HG03095 (cell line): ENCODE results near the gene LZIC.
A peak's percentile ranks its signal among the peaks of the same experiment; 100 is the strongest.

Source experiments
- ATAC-seq: cut with Tn5 transposase; IDR thresholded peaks from one replicate; pipeline ENCODE4 v1.9.1; 2021; ENCODE audit warnings: moderate library complexity; ENCODE audit not compliant: unreplicated experiment

The LZIC gene

GRCh38 chr1:9910423-9911178, 32.6 kb downstream of the LZIC start:
- peak; percentile 89 for ATAC-seq

DNA sequence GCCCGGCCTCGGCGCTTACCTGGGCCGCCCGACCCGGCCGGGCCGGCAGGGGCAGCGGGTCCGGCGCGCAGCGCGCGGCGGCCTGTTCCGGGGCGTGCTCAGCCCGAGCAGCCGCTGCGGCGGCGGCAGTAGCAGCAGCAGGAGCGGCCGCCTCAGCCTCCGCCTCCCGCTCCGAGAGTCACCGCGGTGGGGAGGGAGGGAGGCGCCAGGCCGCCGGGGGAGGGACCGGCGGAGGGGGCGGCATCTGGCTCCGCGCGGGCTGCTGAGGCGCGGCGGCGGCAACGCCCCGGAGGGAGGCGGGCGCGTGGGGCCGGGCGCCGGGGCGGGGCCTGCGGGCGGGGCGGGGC, 33.1 kb downstream of the LZIC start, which contains the start of gene CTNNBIP1:
Gene CTNNBIP1 (minus strand): TSS at position 194 of the 347 bp plus-strand sequence. CDS start 38,205 bp downstream, outside the sequence.
- peak; percentile 72 for ATAC-seq

DNA sequence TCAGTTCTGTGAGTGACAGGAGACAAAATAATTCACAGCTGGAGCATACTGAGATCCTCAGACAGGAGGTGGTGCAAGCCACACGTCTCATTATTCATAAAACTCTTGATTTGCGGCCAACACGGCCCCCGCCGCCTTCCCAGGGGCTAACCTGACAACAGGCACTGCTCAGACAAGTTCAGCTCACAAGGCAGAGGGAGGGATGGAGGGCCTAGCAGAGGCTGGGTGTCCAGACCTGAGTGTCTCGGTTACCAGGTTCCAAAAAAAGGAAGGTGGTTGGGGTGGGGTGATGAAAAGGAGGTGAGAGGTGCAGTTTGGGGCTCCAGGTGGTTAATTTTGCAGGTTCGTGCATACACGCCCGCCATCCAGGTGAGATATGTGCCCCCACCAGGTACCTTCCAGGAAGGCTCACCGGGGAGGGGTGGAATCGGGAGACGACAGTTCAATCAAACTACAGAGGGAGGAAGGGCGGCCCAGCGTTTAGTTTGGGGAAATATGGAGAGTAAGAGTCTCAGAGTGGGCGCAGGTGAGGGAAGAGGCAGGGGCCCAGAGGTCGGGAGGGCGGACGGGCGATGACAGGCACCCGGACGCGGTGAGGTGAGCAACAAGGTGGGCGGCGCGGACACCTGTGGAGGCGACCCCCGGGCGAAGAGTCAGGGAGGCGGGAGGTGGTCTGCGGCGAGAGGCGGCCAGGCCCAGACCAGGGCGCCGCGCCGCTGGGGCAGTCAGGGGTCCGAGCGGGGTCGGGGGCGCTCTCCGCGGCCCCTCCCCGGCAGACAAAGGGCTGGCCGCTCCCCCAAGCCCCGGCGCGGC, 33.8 kb downstream of the LZIC start:
- no peak for ATAC-seq

GRCh38 chr1:9908871-9909233, 34.3 kb downstream of the LZIC start:
- ATAC-seq: no peak

DNA sequence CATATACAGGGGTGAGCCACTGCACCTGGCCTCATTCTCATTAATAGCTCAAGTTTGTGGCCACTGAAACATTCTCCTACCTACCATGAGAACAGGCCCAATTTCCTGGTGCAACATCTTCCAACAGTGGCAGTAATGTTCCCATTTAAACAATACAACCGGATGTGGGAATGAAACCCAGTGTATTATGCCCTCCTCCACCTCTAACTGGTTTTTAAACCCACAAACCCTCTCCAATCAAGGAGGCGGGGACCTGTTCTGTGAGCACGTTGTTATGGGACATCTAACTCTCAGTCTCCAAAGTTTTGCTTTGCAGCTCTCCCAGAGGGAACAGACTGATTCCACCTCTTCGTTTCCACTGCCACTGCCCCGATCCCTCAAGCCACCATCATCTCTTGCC, 35.8 kb downstream of the LZIC start:
- ATAC-seq: no peak

- no peak for ATAC-seq
Measured at GRCh38 chr1:9906466-9906865, 36.7 kb downstream of the LZIC start.

- ATAC-seq: no peak
Measured at GRCh38 chr1:9905010-9905409, 38.2 kb downstream of the LZIC start.

DNA sequence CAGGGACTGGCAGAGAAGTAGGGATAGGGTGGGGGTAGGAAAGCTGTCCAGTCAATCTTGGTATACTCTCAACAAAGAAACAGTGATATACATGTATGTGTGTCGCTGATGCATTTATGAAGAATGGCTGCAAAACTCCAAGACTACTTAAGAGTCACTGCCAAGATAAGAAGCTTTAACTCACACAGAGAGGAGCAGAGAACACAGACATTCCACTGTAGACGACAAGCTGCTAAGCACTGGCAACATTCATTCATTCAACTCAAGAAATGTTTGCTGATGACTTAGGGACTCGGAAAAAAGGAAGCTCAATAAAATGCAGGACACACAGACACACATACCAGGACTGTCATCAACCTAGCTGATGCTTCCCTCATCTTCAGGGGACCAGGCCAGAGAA, 38.6 kb downstream of the LZIC start:
- ATAC-seq: no peak

DNA sequence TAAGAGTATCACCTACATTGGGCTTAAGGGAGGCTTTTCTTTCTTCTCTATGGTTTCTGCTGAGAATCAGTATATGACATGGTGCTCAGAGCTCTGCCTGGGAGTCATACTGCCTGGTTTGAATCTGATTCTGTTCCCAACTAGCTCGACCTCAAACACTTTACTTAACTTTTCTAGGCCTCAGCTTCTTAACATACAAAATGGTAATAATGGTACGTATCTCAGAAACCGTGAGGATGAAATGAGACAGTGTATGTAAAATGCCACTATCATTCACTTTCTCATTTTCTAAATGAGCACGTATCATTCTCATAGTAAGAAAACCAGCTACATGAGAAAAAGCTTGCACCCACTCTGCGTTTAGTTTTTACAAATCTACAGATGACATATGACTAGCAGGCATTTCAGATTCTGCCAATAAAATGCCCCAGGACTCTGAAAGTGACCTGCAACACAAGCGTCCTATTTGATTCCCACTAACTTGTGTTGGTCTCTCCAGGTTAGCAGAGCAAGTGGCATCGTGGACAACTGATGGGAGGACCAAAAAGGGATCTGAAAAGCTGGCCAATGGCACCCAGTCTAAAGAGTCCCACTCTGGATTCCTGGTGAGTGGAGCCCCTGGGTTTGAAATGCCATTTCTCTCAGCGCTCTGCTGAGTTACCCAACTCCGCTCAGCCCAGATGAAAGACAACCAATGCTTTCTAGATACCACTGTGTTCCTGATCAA, 39.2 kb downstream of the LZIC start:
- ATAC-seq: no peak

- no peak for ATAC-seq
Measured at GRCh38 chr1:9902060-9902452, 41.1 kb downstream of the LZIC start.

- no peak for ATAC-seq
Measured at GRCh38 chr1:9901148-9902059, 41.8 kb downstream of the LZIC start.

DNA sequence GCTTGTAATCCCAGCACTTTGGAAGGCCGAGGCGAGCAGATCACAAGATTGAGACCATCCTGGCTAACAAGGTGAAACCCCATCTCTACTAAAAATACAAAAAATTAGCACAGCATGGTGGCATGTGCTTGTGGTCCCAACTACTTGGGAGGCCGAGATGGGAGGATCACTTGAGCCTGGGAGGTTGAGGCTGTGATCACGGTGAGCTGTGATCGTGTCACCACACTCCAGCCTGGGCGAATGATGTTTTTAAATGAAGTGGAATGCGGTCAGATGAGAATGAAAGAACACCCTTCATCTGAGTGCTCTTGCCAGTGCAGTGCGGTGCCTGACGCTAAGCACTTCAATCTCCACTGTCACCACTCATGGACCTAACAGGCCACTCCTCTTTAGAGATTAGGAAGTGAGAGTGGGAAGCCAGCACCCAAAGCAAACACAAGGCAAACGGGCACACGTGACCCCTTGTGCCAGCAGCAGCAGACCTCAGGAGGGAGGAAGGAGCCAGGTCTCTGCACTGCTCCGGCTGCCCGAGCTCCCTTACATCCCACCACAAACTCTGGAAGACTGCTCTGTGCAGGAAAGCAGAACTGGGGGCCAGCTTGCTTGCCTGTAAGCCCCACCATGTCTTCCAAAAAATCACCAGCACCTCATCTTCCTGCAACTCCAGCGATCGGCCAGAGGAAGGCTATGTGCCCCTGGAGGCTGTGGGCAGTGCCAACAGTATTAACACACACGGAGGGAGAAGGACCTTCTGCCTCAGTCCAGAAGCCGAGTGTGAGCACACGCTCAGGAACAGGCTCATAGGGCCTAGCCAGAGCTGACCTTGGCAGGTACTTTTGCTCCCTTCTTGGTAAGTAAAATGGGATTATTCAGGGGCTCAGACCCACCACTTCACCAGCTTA, 42.8 kb downstream of the LZIC start:
- ATAC-seq: no peak

- ATAC-seq: no peak
Measured at GRCh38 chr1:9894115-9894514, 49.1 kb downstream of the LZIC start.

- no peak for ATAC-seq
Measured at GRCh38 chr1:9892563-9893528, 50.3 kb downstream of the LZIC start.

GRCh38 chr1:9891207-9891606, 52.0 kb downstream of the LZIC start:
- no peak for ATAC-seq

- no peak for ATAC-seq
Measured at GRCh38 chr1:9890224-9890731, 52.9 kb downstream of the LZIC start.

- no peak for ATAC-seq
Measured at GRCh38 chr1:9889411-9889810, 53.8 kb downstream of the LZIC start.

DNA sequence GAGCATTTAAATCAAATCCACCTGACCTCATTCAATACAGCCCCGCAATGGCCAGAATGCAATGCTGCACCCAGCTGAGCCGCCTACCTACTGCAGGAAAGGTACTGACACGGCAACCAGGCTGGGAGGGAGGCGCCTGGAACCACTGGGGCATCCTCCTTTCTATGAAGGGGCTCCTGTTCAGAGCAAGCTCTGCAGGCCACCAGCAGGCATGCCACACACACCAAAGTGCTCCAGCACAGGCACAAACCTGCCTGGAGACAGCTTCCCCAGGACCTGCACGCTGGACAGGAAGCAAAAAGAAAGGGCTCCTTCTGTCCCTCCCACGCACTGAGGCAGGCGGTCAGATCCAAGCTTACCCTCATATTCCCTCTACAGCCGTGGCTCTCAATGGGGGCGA, 54.3 kb downstream of the LZIC start:
- no peak for ATAC-seq
